ENCODE data around the gene GPC1.

GPC1 gene

GRCh38 chr2:240412975-240413812, 22.3 kb upstream of the GPC1 start:
- DNase-seq = no peak

DNA sequence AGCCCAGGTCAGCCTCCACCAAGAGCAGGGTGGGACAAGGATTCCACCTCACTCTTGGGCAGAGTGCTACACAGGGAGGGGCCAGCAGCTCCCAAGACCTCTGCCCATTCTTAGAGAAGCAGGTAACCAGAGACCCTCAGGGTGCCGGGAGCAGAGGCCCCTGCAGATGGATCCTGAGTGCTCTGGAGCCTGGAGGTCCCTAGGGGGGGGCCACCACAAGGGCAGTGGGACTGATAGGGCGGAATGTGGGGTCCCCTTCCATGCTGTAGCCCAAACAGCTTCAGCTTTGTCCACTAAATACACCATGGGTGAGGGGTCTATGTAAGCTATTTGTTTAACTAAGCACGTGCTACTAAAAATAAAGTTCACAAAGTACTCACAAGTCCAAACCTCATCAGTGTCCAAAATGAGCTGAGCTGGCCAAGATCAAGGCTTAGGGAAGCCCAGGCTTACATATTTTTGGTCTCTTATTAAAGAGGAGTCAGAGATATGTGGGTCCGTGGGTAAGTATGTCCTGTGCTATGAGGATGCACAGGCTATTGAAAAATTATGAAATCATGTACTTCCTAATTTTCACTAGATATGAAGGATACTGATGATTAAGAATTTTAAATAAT, 21.5 kb upstream of the GPC1 start:
- no peak for DNase-seq

- no peak for DNase-seq
Observed at GRCh38 chr2:240416821-240417220, 18.6 kb upstream of the GPC1 start.

DNA sequence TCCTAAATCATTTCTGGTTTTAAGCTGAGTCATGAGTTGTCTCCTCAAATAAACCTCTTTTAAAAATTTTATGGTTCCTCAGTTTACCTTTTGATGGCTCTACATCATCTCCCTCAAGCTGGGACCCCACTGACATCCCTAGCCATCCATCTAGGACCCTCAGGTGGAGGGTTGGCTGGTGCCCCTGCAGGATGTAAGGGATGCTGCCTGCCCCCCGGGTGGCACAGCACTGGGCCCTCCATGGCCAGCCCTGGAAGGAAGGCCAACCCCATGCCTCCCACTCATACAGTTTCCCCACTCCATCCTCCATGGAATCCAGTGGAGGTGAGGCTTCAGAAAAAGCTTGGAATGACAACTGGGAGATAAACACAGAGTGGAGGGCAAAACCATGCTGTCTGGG, 17.2 kb upstream of the GPC1 start:
- DNase-seq = no peak

DNA sequence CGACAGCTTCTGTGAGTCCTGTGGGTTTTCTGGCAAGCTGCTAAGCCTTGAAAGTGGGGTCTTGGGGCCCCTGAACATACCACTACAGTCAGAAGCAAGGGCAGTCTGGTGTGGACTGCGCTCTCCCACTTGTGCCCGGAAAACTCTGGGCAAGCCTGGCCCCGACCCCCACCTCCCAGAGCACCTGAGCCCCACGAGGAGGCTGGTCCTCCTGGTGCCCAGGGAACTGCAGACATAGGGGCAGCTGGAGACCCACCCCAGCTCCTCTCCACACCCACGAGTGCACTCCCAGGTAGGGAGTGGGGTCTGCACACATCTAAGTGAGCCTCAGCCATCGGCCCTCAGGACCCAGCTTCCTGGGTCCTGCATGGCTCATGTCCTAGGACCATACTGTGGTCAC, 16.2 kb upstream of the GPC1 start:
- no peak for DNase-seq

- no peak for DNase-seq
Observed at GRCh38 chr2:240419723-240420122, 15.7 kb upstream of the GPC1 start.

GRCh38 chr2:240420206-240421104, 15.0 kb upstream of the GPC1 start:
- DNase-seq = no peak

DNA sequence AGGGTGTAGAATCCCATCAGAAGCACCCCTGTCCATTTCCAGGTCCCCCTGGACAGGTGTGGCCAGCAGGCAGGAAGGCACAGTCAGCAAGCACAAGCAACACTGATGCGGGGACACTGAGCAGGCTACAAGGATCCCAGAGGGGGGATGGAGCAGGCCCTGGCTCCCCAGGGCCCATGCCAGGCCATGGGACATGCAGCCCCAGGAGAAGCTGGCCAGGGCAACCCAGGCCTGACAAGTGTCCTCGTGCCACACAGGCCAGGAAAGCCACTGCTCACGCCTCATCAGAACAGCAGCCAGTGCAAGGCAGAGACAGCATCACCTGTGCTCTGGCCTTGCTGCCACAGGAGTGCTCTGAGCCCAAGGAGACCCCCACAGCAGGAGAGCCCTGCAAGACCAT, 14.1 kb upstream of the GPC1 start:
- no peak for DNase-seq

DNA sequence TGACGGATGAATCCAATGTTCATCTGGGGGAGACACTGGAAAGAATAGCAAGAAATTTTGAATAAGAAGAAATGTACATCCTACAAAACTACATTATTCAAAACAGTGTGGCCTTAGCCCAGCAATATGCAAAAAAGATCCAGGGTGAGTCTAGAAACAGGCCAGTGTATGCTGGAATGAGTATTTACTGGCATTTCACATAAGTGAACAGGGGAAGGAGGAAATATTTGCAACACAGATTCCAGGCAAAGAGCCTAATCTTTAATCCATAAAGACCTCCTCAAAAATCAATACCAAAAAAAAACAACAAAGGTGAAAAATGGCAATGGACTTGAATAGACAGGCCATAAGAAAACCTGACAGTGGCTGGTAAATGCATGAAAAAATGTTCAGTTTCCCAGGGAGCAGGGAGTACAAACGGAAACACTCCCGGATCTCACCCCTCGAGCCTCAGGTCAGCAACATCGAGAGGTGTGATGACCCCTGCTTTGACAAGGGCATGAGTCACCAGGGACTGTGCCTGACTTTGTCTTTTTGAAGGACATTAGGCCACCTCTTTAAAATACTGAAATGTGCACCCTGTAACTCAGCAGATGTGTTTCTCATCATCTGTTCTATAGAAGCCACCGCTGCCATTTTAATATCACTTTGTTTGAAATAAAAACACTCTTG, 12.7 kb upstream of the GPC1 start:
- no peak for DNase-seq

- DNase-seq = no peak
Observed at GRCh38 chr2:240423788-240424191, 11.7 kb upstream of the GPC1 start.

GRCh38 chr2:240424341-240425235, 10.9 kb upstream of the GPC1 start:
- no peak for DNase-seq

- DNase-seq = no peak
Observed at GRCh38 chr2:240425236-240425615, 10.2 kb upstream of the GPC1 start.

- DNase-seq = no peak
Observed at GRCh38 chr2:240425697-240426096, 9.8 kb upstream of the GPC1 start.

GRCh38 chr2:240426845-240427721, 8.4 kb upstream of the GPC1 start:
- DNase-seq = no peak

GRCh38 chr2:240427729-240428128, 7.7 kb upstream of the GPC1 start:
- no peak for DNase-seq

- DNase-seq = no peak
Observed at GRCh38 chr2:240428245-240428644, 7.2 kb upstream of the GPC1 start.

- no peak for DNase-seq
Observed at GRCh38 chr2:240429341-240429871, 6.1 kb upstream of the GPC1 start.

GRCh38 chr2:240429872-240430491, 5.5 kb upstream of the GPC1 start:
- no peak for DNase-seq

DNA sequence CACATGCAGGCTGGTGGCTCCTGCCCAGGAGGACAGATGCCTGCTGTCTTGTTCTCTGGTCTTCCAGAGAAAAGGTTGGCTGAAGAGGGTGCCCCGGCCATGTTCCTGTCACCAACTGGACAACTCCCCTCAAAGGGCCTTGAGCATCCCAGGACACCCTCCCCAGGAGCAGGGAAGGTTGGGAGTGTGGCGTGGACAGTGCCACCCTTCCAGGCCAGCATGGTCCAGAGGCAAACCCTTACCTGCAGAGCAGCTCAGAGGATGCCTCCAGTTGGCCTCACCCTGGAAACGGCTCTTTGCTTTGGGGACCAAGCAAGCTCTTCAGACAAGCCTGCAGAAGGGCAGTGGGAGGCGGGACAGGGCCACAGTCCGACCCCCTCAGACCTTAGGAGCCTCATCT, 4.9 kb upstream of the GPC1 start:
- no peak for DNase-seq

- DNase-seq = no peak
Observed at GRCh38 chr2:240431271-240431660, 4.2 kb upstream of the GPC1 start.

Measured in inflammatory macrophage treated with lipopolysaccharide for 1 hour (primary cell).